DND-41 (cell line): ENCODE data around the gene GRID2.

ENCODE experiments used
- EZH2 ChIP-seq: IDR thresholded peaks from 3 replicates; pipeline ENCODE4 v1.6.1; 2012; ENCODE audit warnings: borderline replicate concordance, low read depth, mild to moderate bottlenecking, moderate library complexity, low read length, inconsistent platforms; ENCODE audit not compliant: severe bottlenecking
- TF ChIP-seq, protein P1 (sequence below): IDR thresholded peaks from 2 replicates; pipeline ENCODE4 v1.5.1; 2012; ENCODE audit warnings: borderline replicate concordance, low read length, moderate library complexity, mild to moderate bottlenecking; ENCODE audit not compliant: poor library complexity, severe bottlenecking; ENCODE audit errors: extremely low read depth

DNA sequence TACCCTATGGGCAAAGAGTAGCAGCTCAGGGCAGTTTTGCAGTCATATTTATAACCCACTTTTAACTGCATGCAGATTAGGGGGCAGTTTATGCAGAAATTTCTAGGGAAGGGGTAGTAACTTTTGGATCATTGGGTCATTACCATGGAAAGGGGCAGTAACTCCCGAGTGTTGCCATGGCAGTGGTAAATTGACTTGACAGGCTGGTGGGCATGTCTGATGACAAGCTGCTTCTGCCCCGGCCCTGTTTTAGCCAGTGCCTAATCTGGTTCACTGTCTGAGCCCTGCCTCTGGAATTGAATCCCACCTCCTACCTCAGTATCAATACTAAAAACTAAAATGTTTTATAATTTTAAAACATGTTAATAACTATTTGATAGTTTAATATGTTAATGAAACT lies 1162.7 kb downstream of the GRID2 start:
- TF ChIP-seq, protein P1, sequence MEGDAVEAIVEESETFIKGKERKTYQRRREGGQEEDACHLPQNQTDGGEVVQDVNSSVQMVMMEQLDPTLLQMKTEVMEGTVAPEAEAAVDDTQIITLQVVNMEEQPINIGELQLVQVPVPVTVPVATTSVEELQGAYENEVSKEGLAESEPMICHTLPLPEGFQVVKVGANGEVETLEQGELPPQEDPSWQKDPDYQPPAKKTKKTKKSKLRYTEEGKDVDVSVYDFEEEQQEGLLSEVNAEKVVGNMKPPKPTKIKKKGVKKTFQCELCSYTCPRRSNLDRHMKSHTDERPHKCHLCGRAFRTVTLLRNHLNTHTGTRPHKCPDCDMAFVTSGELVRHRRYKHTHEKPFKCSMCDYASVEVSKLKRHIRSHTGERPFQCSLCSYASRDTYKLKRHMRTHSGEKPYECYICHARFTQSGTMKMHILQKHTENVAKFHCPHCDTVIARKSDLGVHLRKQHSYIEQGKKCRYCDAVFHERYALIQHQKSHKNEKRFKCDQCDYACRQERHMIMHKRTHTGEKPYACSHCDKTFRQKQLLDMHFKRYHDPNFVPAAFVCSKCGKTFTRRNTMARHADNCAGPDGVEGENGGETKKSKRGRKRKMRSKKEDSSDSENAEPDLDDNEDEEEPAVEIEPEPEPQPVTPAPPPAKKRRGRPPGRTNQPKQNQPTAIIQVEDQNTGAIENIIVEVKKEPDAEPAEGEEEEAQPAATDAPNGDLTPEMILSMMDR, result no peak
- TF ChIP-seq EZH2, result no peak
